T47D (cell line): Measurements from ENCODE around the gene PRPF6.
A peak's percentile ranks its signal among the peaks of the same experiment; 100 is the strongest.

Experiments
- DNase-seq, 2 experiments: peaks; one replicate each; pipeline versions ENCODE4 v3.0.0 to v3.0.0-alpha.2; 2011 to 2012; ENCODE audit warnings: low read depth in 1 of 2, low spot score in 1 of 2
- JUND ChIP-seq: IDR thresholded peaks from 2 replicates; pipeline ENCODE4 v1.6.1; 2012; ENCODE audit warnings: low read depth
- in situ Hi-C: cut with HindIII; loops from 2 replicates; pipeline ENCODE4 v1.10.0; 2016; ENCODE audit warnings: low sequenced_read_pairs, low pct_unique_long_range_greater_than_20kb

The PRPF6 gene

GRCh38 chr20:64052987-64053840 lies 72.3 kb downstream of the PRPF6 start:
- DNase-seq: no peak
- in situ Hi-C loops: no loop called here

GRCh38 chr20:64053841-64054661 lies 73.1 kb downstream of the PRPF6 start:
- no peak for TF ChIP-seq JUND
- in situ Hi-C loops: no loop called here
- DNase-seq: peak in 1 of 2 experiments; percentile 64

More at GRCh38 chr20:64052987-64053840, 72.3 kb downstream of the PRPF6 start:
- no peak for TF ChIP-seq JUND

- in situ Hi-C loops: no loop called here
- no peak for DNase-seq
- no peak for TF ChIP-seq JUND
Observed at GRCh38 chr20:64055396-64055892, 74.5 kb downstream of the PRPF6 start.

GRCh38 chr20:64055893-64056638 lies 75.1 kb downstream of the PRPF6 start:
- in situ Hi-C loops: no loop called here
- TF ChIP-seq JUND: no peak
- DNase-seq: no peak

GRCh38 chr20:64056639-64056888 lies 75.6 kb downstream of the PRPF6 start:
- in situ Hi-C loops: no loop called here

GRCh38 chr20:64056889-64057627 lies 76.1 kb downstream of the PRPF6 start:
- in situ Hi-C loops: no loop called here
- DNase-seq: no peak
- no peak for TF ChIP-seq JUND

More at GRCh38 chr20:64056639-64056888, 75.6 kb downstream of the PRPF6 start:
- no peak for TF ChIP-seq JUND
- DNase-seq: no peak

GRCh38 chr20:64057628-64058498 lies 76.9 kb downstream of the PRPF6 start:
- DNase-seq: peak; percentile 80 to 96
- no peak for TF ChIP-seq JUND
- in situ Hi-C loops: no loop called here

GRCh38 chr20:64058536-64058935 lies 77.6 kb downstream of the PRPF6 start:
- no peak for TF ChIP-seq JUND
- no peak for DNase-seq
- in situ Hi-C loops: no loop called here

GRCh38 chr20:64062276-64062595 lies 81.3 kb downstream of the PRPF6 start:
- no peak for DNase-seq
- in situ Hi-C loops: no loop called here
- TF ChIP-seq JUND: no peak

GRCh38 chr20:64062596-64063388 lies 81.9 kb downstream of the PRPF6 start, which contains the start of gene TCEA2:
Gene TCEA2, plus strand, starts transcription at chr20:64063198. Its CDS starts 115 bp downstream, at chr20:64063313.
- peak; percentile 99 for DNase-seq
- in situ Hi-C loops: no loop called here
- TF ChIP-seq JUND: no peak
